HL-60 (cell line): ENCODE data around the gene PKIB.

Experiments
- DNase-seq, 2 experiments: peaks; one replicate each; pipeline ENCODE4 v3.0.0-alpha.2; 2010 to 2020; ENCODE audit warnings: low read depth in 1 of 2, low spot score in 1 of 2
- H3K27ac ChIP-seq: fragments of 250-450 bp; sonication (Bioruptor Pico); replicated peaks from 2 replicates; pipeline ENCODE4 v1.5.1; 2020; ENCODE audit warnings: mild to moderate bottlenecking, moderate library complexity
- H3K27me3 ChIP-seq: fragments of 250-450 bp; sonication (Bioruptor Pico); 2 replicates; pipeline ENCODE4 v1.5.1; 2021; ENCODE audit warnings: mild to moderate bottlenecking, moderate library complexity; ENCODE audit not compliant: insufficient read depth, poor library complexity, severe bottlenecking
- H3K4me3 ChIP-seq: replicated peaks from 2 replicates; pipeline ENCODE4 v1.5.1; 2011; ENCODE audit warnings: mild to moderate bottlenecking, control low read depth, low read length; ENCODE audit not compliant: insufficient read depth
- CTCF ChIP-seq: IDR thresholded peaks from one replicate; pipeline ENCODE4 v1.5.1; 2011; ENCODE audit warnings: low read length, control low read depth, inconsistent platforms; ENCODE audit not compliant: insufficient read depth
- GABPA ChIP-seq: IDR thresholded peaks from 2 replicates; pipeline ENCODE4 v1.6.1; 2012; ENCODE audit warnings: low read depth
- POLR2AphosphoS5 ChIP-seq: IDR thresholded peaks from 2 replicates; pipeline ENCODE4 v1.6.1; 2012; ENCODE audit warnings: low read depth
- REST ChIP-seq: IDR thresholded peaks from 2 replicates; pipeline ENCODE4 v1.6.1; 2012; ENCODE audit warnings: low read depth; ENCODE audit not compliant: insufficient replicate concordance
- SPI1 ChIP-seq: IDR thresholded peaks from 2 replicates; pipeline ENCODE4 v1.6.1; 2012; ENCODE audit warnings: low read depth, mild to moderate bottlenecking, borderline replicate concordance

The PKIB gene

GRCh38 chr6:122647765-122648164 is 37.6 kb downstream of the PKIB start:
- no peak overlapping the region for H3K4me3 ChIP-seq
- no peak for DNase-seq
- TF ChIP-seq POLR2AphosphoS5 (no peak), CTCF (no peak), SPI1 (no peak), REST (no peak), GABPA (no peak)

GRCh38 chr6:122648726-122649125 is 38.5 kb downstream of the PKIB start:
- TF ChIP-seq CTCF = no peak
- TF ChIP-seq GABPA = no peak
- no peak for TF ChIP-seq POLR2AphosphoS5
- no peak for TF ChIP-seq SPI1

More at GRCh38 chr6:122647765-122648164, 37.6 kb downstream of the PKIB start:
- no peak overlapping the region for H3K27ac ChIP-seq
- H3K27me3 ChIP-seq = no peaks in the 10 kb centered on the region

GRCh38 chr6:122649701-122650100 is 39.5 kb downstream of the PKIB start:
- no peaks in the 10 kb centered on the region for H3K27me3 ChIP-seq
- no peak for TF ChIP-seq GABPA
- TF ChIP-seq SPI1 = no peak
- no peak for TF ChIP-seq REST
- no peak for DNase-seq
- no peak overlapping the region for H3K4me3 ChIP-seq
- no peak overlapping the region for H3K27ac ChIP-seq

More at GRCh38 chr6:122648726-122649125, 38.5 kb downstream of the PKIB start:
- Histone ChIP-seq H3K27ac (no peak overlapping the region), H3K4me3 (no peak overlapping the region), H3K27me3 (no peaks in the 10 kb centered on the region)
- DNase-seq = no peak

GRCh38 chr6:122650403-122650802 is 40.2 kb downstream of the PKIB start:
- no peak for DNase-seq

More at GRCh38 chr6:122650403-122650802, 40.2 kb downstream of the PKIB start:
- H3K27me3 ChIP-seq = no peaks in the 10 kb centered on the region
- H3K4me3 ChIP-seq = no peak overlapping the region
- no peak for TF ChIP-seq CTCF
- TF ChIP-seq POLR2AphosphoS5 = no peak
- no peak for TF ChIP-seq REST
- TF ChIP-seq GABPA = no peak
- TF ChIP-seq SPI1 = no peak
- H3K27ac ChIP-seq = no peak overlapping the region
